ENCODE data around the gene EPDR1.

GRCh38 chr7:37930226-37930948 lies 9.9 kb downstream of the EPDR1 start:
- TF ChIP-seq CTCF (conservative IDR thresholded peaks at IDR 0.05 in 1 of 2, IDR thresholded peaks at IDR 0.05 in 1 of 2; ENCODE audit: extremely low read depth in 1 of 2, insufficient read depth in 1 of 2, low read depth in 1 of 2, low read length in 2 of 2), result no peak
- TF ChIP-seq EZH2 (IDR thresholded peaks at IDR 0.05; ENCODE audit: borderline replicate concordance, low read length), result no peak

All from mammary epithelial cell (primary cell).